Renal cortical epithelial cell (primary cell): ENCODE results near the gene KITLG. TPM values are rescaled to one million over a fixed set of nuclear protein-coding genes. Genes with fewer than 3 reads are reported as not detected.
"Not testable (repeated sequence)": the region's sequence is repeated elsewhere in the genome, so short reads cannot be mapped to it uniquely, and the experiment has no call there.

Experiments used
- DNase-seq: peaks from one replicate; pipeline ENCODE4 v3.0.0-alpha.2; 2011; ENCODE audit warnings: low read depth
- total RNA-seq: library from RNA; depleted of rRNA; stranded (reverse); fragments of >200 nt; gene quantifications from 2 replicates; pipeline ENCODE4 v1.2.3, GENCODE V29; 2014

The KITLG gene
- total RNA-seq, 1 donor from 2014 or later = 189 TPM

GRCh38 chr12:88544991-88545980, 35.0 kb downstream of the KITLG start:
- no peak for DNase-seq

- DNase-seq = no peak
These were observed 40.4 kb downstream of the KITLG start for GRCh38 chr12:88539893-88540292.

GRCh38 chr12:88538697-88539096, 41.6 kb downstream of the KITLG start:
- DNase-seq = no peak

GRCh38 chr12:88538250-88538649, 42.0 kb downstream of the KITLG start:
- no peak for DNase-seq

GRCh38 chr12:88530868-88531267, 49.4 kb downstream of the KITLG start:
- DNase-seq = no peak

GRCh38 chr12:88529531-88530488, 50.5 kb downstream of the KITLG start:
- no peak for DNase-seq

- no peak for DNase-seq
These were observed 57.3 kb downstream of the KITLG start for GRCh38 chr12:88522961-88523360.

- DNase-seq = no peak
These were observed 59.8 kb downstream of the KITLG start for GRCh38 chr12:88520436-88520820.

GRCh38 chr12:88519802-88520435, 60.4 kb downstream of the KITLG start:
- DNase-seq = no peak

GRCh38 chr12:88518863-88519403, 61.3 kb downstream of the KITLG start:
- DNase-seq = no peak

- no peak for DNase-seq
These were observed 63.5 kb downstream of the KITLG start for GRCh38 chr12:88516811-88517210.

- no peak for DNase-seq
These were observed 69.4 kb downstream of the KITLG start for GRCh38 chr12:88510843-88511242.

GRCh38 chr12:88509851-88510250, 70.4 kb downstream of the KITLG start:
- DNase-seq = no peak

- DNase-seq = no peak
These were observed 70.9 kb downstream of the KITLG start for GRCh38 chr12:88509347-88509746.

GRCh38 chr12:88507851-88508250, 72.4 kb downstream of the KITLG start:
- not testable (repeated sequence) for DNase-seq

GRCh38 chr12:88507270-88507669, 73.0 kb downstream of the KITLG start:
- no peak for DNase-seq

GRCh38 chr12:88505696-88506095, 74.6 kb downstream of the KITLG start:
- DNase-seq = no peak

- no peak for DNase-seq
These were observed 77.0 kb downstream of the KITLG start for GRCh38 chr12:88503281-88503703.

- peak; percentile 72 for DNase-seq
These were observed 78.0 kb downstream of the KITLG start for GRCh38 chr12:88501972-88502938.

- DNase-seq = no peak
These were observed 83.3 kb downstream of the KITLG start for GRCh38 chr12:88496891-88497371.
